OCI-LY3 (cell line): ENCODE data around the gene BACH1.

Experiments used
- CTCF ChIP-seq: fragments of 200-600, 300-600 bp; sonication (generic); IDR thresholded peaks from 2 replicates; pipeline ENCODE4 v1.5.1; 2014; ENCODE audit warnings: antibody characterized with exemption, low read length, low read depth
- EZH2phosphoT487 ChIP-seq: fragments of 200-600 bp; shearing (Covaris generic); IDR thresholded peaks from 2 replicates; pipeline ENCODE4 v1.6.1; 2018; ENCODE audit warnings: antibody characterized with exemption, mixed run types, low read depth

- no peak for TF ChIP-seq CTCF
- no peak for TF ChIP-seq EZH2phosphoT487
Measured at GRCh38 chr21:29329406-29329805, 30.7 kb downstream of the BACH1 start.
